CD4-positive, alpha-beta T cell treated with Interleukin-12 subunit alpha and Interleukin-12 subunit beta, for 1 hour (primary cell): ENCODE data around the gene SGCG.

Experiments used
- DNase-seq: peaks from one replicate; pipeline ENCODE4 v3.0.0-alpha.2; 2020

SGCG gene

GRCh38 chr13:23344931-23345595 is 164.3 kb downstream of the SGCG start:
- no peak for DNase-seq

DNA sequence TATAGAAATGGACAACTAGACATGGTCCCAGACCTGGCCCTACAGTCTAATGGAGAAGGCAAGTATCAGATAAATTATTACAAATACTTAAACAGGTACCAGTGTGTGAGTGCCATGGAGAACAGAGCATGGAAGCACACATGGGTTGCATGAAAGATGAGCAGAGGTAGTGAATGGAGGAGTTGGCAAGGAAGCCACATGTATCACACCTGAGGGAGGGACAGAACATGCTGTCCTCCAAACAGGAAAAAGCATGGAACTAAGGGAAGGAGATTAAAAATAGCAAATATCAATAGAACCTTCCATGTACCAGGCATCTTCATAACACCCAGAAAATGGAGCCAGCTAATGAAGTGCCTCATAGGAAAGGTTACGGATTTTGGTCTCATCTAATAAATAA is 166.8 kb downstream of the SGCG start:
- no peak for DNase-seq

GRCh38 chr13:23348262-23349127 is 167.7 kb downstream of the SGCG start:
- no peak for DNase-seq

DNA sequence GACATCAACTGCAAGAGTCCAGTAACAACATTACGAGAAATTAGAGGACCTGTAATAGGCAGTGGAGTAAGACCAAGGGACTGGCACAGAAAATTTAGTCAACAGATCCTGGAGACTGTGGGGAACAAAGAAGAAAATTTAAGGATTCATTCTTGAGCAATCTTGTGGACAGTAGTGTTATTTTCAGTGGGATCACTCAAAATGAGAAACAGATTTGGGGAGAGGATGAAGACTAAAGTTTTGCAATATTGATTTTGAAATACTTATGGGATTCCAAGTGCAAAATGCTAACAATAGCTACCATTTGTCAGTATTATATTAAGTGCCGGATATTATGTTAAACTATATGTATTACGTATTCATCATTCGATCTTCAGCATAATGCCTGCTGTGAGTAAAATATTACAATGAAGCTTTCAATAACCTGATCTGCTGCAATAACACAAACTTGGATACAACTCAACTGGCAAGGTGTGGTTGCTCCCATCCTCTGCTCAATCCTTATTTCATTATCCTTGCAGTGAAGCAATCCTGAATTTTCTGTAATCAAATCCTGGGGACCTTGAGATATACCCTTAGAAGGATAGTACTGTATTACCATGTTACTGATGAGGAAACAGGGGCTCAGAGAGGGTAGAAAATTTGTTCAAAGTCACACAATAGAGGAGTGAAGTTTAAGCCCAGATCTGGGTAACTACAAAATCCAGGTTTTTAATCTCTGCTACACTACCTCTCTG is 168.6 kb downstream of the SGCG start:
- no peak for DNase-seq

- no peak for DNase-seq
These were observed 169.2 kb downstream of the SGCG start for GRCh38 chr13:23350009-23350408.

GRCh38 chr13:23352161-23352560 is 171.4 kb downstream of the SGCG start:
- no peak for DNase-seq

GRCh38 chr13:23354520-23354919 is 173.7 kb downstream of the SGCG start:
- no peak for DNase-seq

GRCh38 chr13:23356368-23356767 is 175.6 kb downstream of the SGCG start:
- no peak for DNase-seq

DNA sequence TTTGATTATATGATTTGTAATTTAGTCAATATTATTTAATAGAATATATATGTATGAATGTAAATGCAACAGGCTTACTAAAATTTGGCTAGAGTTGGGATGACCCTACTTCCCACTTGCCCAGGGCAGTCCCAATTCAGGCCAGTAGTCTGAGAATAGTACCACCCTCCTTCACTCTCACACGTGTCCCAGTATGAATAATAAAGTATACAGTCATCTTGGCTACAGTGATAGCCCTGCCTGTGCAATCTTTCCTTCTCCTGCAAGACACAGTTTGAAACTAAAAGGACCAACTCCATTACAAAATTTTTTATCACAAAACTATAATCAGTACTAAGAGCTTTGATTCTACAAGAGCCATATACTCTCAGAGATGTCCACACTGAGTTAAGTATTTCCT is 176.6 kb downstream of the SGCG start:
- DNase-seq = no peak

GRCh38 chr13:23359882-23360281 is 179.1 kb downstream of the SGCG start:
- no peak for DNase-seq

- DNase-seq = no peak
These were observed 184.9 kb downstream of the SGCG start for GRCh38 chr13:23365652-23366051.

GRCh38 chr13:23367907-23368306 is 187.1 kb downstream of the SGCG start:
- no peak for DNase-seq

DNA sequence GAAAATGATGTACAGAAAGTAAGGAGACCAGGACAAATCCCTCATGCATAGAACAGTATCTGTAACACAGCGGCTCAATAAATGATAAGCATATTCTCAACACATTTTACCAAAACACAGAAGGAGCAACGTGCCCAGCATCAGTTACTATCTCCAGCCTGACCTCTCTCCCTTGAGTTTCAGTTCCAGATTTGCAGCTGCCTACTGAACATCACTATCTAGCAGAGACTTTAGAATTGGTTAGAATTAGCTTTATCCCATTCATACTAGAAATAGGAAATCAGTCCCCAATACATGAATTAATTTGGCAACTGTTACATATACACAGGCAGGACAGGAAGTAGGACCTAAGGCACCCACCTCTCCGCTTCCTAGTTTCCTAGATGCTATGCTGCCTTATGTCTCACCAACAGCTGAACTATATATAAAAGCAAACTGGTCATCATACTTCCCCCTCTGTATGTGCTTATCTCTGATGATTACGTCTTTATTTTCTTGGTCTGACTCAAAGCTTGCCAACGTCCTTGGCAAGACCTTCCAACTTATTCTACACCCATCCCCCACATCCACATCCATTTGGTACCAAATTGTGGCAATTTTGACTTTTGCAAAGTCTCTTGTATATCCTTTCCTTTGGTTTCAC is 191.6 kb downstream of the SGCG start:
- DNase-seq = no peak
